ENCODE data around the gene SNX22.

SNX22 gene

GRCh38 chr15:64156652-64157331, 5.3 kb downstream of the SNX22 start:
- no peak for DNase-seq (ENCODE audit: low read depth)

- DNase-seq (ENCODE audit: low read depth), result no peak
Measured at GRCh38 chr15:64157599-64158125, 6.1 kb downstream of the SNX22 start.

DNA sequence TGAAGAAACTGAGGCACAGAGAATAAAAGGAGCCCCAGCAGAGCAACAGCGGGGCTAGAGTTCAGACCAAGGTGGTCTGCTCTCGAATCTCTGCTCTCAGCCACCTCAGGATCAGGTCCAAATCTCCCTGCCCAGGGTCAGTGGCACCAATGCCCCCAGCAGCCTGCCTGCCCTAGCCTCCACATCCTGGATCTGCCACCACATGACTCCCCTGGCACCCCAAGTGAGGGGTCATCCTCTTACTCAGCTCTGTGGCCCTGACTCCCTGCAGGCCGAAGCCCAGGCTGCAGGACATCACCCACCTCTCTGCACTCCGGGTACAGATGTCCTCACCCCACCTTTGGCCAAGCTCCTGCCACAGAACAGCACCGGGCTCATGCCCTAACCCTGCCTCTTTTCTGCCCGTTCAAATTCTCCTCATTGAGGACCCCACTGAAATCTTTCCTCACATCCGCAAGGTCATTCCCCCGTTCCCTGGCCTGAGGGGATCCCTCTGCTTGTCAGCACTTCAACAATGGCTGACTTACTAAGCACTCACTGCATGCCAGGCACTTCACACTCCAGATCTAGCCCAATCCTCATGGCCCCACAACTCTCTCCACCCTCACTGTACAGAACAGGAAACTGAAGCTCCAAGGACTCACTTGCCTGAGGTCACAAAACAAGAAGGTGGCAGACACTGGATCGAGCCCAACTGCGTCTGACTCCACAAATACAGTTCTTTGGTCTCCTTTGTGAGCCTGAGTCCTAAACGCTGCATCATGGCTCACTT, 7.0 kb downstream of the SNX22 start:
- no peak for DNase-seq (ENCODE audit: low read depth)

DNA sequence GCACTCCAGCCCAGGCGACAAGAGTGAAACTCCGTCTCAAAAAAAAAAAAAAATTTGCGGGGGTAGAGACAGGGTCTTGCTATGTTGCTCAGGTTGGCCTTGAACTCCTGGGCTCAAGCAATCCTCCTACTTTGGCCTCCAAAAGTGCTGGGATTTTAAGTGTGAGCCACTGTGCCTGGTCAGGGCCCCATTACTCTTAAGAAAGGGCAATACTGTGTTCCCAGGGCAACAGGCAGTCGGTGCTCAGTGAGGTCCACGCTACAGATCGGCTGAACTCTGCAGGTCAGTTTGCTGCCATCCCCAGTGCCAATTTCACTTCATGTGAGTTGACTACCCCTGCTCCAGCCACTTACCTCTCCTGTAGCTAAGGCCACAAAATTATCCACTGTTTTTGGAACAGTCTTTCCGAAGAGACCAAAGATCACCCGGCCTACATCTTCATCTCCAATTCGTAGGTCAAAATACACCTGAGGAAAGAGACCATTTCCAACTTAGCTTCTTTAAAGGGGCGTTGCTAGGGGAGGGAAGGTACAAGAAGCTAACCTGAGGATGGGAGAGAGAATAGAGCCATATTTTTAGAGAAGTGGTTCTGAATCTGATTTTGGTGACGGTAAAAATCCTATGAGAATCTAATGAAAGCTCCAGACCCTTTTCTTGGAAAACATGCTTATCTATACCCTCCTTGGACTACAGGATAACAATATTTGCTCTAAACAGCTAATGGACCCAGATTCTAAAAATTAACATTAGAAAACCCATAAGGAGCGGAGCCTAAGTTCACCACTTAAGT, 10.4 kb downstream of the SNX22 start:
- no peak for DNase-seq (ENCODE audit: low read depth)

GRCh38 chr15:64162478-64162868, 10.9 kb downstream of the SNX22 start:
- DNase-seq (ENCODE audit: low read depth), result no peak

- peak; percentile 92 for DNase-seq (ENCODE audit: low read depth)
Measured at GRCh38 chr15:64162869-64163658, 11.5 kb downstream of the SNX22 start, which contains the start of gene PPIB. Gene PPIB (minus strand): TSS chr15:64163022. CDS start chr15:64162986, 36 bp downstream.

DNA sequence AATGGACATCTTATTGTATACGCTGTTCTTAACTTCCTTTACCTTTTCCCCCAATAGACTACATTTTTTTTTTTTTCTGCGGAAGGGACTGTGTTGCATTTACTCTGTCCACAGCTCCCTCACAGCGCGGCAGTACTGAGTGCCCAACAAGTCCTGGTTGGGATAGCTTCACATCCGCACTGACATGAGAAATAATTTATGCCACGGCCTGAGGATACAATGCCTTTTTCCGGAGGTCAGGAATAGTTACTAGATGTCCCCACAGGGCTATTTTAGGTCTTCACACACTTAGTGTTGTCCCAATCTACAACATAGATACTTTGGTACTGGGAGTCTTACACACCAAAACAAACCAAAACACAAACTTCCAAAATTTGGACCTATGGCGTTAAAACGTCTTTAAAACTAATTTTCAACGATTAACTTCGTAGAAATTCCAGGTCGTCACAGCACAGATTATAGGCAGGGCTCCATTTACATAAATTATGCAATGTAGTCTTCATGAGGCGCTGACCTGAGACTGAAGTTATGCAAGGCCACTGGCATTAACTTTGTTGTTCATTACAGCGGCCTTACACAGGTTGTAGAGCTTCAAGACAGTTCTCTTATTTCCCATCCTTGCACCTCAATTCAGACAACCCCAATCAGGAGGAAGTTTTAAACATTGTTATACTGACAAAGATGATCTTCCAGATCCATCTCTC, 12.3 kb downstream of the SNX22 start:
- no peak for DNase-seq (ENCODE audit: low read depth)

DNA sequence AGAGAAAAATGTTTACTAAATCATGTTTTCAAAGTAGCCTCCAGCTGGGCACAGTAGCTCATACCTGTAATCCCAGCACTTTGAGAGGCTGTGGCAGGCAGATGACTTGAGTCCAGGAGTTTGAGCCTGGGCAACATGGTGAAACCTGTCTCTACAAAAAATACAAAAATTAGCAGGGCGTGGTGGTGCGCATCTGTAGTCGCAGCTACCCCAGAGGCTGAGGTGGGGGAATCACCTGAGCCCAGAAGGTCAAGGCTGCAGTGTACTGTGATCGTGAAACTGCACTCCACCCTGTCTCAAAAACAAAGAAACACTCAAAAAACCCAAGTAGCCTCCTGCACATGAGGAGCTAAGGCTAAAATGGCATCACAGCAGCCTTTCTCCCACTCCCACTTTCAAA, 12.9 kb downstream of the SNX22 start:
- DNase-seq (ENCODE audit: low read depth), result no peak

- DNase-seq (ENCODE audit: low read depth), result no peak
Measured at GRCh38 chr15:64166102-64166890, 14.8 kb downstream of the SNX22 start.

DNA sequence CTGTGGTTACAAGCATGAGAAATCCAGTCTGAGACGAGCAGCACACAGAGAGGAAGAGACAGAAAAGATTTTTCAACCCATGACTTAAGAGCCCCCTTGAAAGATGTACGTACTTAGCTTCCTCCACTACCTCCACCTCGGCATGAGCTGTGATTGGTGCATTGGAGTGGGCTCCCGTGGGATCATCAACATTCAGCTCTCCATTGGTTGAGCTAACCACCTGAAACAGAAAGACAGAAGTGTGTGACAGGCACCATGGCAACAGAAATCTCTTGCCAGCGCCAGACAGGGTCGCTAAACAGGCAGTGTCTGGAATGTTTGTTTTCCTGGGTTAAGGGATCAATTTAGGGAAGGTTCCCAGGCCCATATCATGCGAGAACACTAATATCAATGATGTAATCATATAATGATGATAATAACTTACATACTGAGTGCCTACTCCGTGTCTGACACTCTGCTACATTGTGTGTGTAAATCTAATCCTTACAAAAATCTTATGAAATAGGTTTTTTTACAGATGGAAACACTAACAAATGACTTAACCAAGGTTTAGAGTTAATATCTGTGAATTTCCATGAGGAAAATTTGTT, 28.8 kb downstream of the SNX22 start:
- no peak for DNase-seq (ENCODE audit: low read depth)

DNA sequence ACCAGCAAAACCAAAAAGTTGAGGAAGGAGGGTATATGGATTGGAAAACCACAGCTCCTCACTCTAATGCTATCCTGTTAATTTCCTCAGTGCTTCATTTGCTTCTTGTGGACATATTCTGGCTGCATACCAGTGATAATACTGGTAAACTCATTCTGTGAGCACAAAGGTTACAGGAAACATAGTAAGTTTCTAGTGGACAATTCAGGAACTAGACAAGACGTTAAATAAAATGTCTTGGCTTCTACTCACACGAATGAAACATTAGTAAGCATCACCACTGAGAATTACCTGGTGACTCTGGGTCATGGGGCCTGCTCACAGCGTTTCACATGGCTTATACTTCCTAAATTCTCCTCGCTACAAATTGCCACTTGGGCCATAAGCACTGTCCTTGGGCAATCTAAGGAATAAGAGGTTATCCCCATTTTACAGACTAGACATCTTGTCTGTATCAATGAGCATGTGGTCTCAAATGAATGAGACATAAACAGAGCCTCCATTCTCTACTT, 31.4 kb downstream of the SNX22 start:
- DNase-seq (ENCODE audit: low read depth), result no peak

- DNase-seq (ENCODE audit: low read depth), result no peak
Measured at GRCh38 chr15:64185146-64185911, 33.8 kb downstream of the SNX22 start.

GRCh38 chr15:64187396-64188191, 36.1 kb downstream of the SNX22 start:
- DNase-seq (ENCODE audit: low read depth), result no peak

GRCh38 chr15:64191971-64192830, 40.7 kb downstream of the SNX22 start:
- no peak for DNase-seq (ENCODE audit: low read depth)

DNA sequence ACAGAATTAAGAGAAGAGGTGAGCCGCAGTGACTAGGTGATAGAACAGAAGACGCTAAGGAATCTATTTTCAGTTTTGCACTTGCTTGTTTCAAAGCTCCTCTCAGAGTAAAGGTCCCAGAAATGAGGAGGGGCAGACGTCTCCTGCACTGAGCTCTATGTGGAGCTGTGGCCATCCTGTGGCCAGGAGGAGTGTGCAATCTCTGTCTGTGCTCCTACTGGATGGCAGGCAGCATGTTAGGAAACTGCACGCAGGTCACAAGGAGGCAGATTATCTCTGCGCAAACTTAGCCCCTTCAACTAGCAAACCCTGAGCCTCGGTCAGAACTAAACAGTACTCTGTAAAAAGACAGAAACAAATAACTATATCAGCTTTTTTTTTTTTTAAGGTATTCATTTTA, 42.4 kb downstream of the SNX22 start:
- DNase-seq (ENCODE audit: low read depth), result no peak

GRCh38 chr15:64197425-64197824, 45.9 kb downstream of the SNX22 start:
- no peak for DNase-seq (ENCODE audit: low read depth)

DNA sequence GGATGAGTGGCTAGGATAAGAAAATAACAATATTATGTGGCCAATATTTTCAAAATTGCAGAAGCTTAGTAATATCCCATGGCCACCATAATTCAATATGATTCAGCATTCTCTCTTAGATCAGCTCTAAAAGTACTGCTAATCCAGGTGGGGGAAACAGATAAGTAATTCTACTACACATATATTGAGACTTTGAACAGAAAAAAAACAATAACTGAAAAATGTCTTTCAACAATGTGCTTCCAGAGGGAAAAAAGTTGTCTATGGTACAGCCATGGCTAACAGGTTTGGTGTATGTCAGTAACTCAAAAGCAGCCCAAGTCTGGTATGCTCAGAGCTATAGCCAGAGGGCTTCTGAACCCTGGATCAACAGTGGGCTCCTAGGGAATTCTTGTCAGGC, 53.7 kb downstream of the SNX22 start:
- no peak for DNase-seq (ENCODE audit: low read depth)
